GM12878 (cell line): ENCODE measurements around the gene PNMA8B. TPM values are rescaled to one million over a fixed set of nuclear protein-coding genes. Genes with fewer than 3 reads are reported as not detected.
A peak's percentile ranks its signal among the peaks of the same experiment; 100 is the strongest.

Source experiments
- ATAC-seq: fragments of 200-7000 bp; cut with Tn5 transposase; 3 replicates; pipeline ENCODE4 v1.9.1; 2020; ENCODE audit warnings: mild to moderate bottlenecking, moderate library complexity
- BruUV-seq: library from RNA; stranded (reverse); fragments of 400-500 nt; replicated peaks from 2 replicates; lab custom pipeline; 2021; lab: Mats Ljungman, UMichigan
- CTCF ChIA-PET: fragments of 300-600 bp; sonication (Branson Sonifier 250); formaldehyde crosslinking; extraction: SDS; loops from one replicate; lab custom pipeline; 2021; ENCODE audit warnings: inconsistent platforms; lab: Yijun Ruan, JAX
- POLR2A ChIA-PET: fragments of 350-600 bp; formaldehyde crosslinking; extraction: SDS; loops from one replicate; lab custom pipeline; 2021; ENCODE audit warnings: inconsistent platforms; lab: Charles Lee
- RAD21 ChIA-PET: fragments of 300-600 bp; sonication (Branson Sonifier 250); formaldehyde crosslinking; loops from one replicate; lab custom pipeline; 2023; ENCODE audit warnings: antibody characterized with exemption; ENCODE audit not compliant: unreplicated experiment; lab: Charles Lee
- SMC1A ChIA-PET: fragments of 300-600 bp; sonication (Branson Sonifier 250); formaldehyde crosslinking; loops from one replicate; lab custom pipeline; 2023; ENCODE audit not compliant: unreplicated experiment, uncharacterized antibody; lab: Charles Lee
- DNase-seq: peaks from one replicate; pipeline ENCODE4 v3.0.0-alpha.2; 2011; ENCODE audit warnings: low read depth, low spot score
- FAIRE-seq: peaks from 3 replicates; lab custom pipeline; 2011; peaks lifted over from hg19 to GRCh38; lab: Jason Lieb, UNC
- H2AFZ ChIP-seq: 2 replicates; pipeline ENCODE4 v1.6.0; 2011; ENCODE audit warnings: low read depth, low read length, control low read depth; ENCODE audit not compliant: control insufficient read depth
- H3K27ac ChIP-seq: 2 replicates; pipeline ENCODE4 v1.5.1; 2011; ENCODE audit warnings: control low read depth; ENCODE audit not compliant: control insufficient read depth, insufficient read depth
- H3K27me3 ChIP-seq, 2 experiments: replicated peaks in 1 of 2; 2 replicates each; pipeline versions ENCODE4 v1.6.0 to v1.6.1; 2011; ENCODE audit warnings: low read length in 1 of 2; ENCODE audit not compliant: control insufficient read depth in 2 of 2, insufficient read depth in 2 of 2
- H3K36me3 ChIP-seq, 2 experiments: 2 replicates each; pipeline ENCODE4 v1.5.1; 2011; ENCODE audit warnings: low read length in 1 of 2; ENCODE audit not compliant: control insufficient read depth in 2 of 2, insufficient read depth in 2 of 2
- H3K4me1 ChIP-seq: 2 replicates; pipeline ENCODE4 v1.6.1; 2011; ENCODE audit warnings: mild to moderate bottlenecking, low read length, moderate library complexity, mixed read lengths; ENCODE audit not compliant: control insufficient read depth, insufficient read depth
- H3K4me2 ChIP-seq: 2 replicates; pipeline ENCODE4 v1.6.0; 2011; ENCODE audit warnings: control low read depth; ENCODE audit not compliant: control insufficient read depth, insufficient read depth
- H3K4me3 ChIP-seq: fragments of 200-600 bp; sonication (generic); 2 replicates; pipeline ENCODE4 v1.5.1; 2016
- H3K79me2 ChIP-seq: 2 replicates; pipeline ENCODE4 v1.6.0; 2011; ENCODE audit warnings: low read length; ENCODE audit not compliant: control insufficient read depth, insufficient read depth
- H3K9ac ChIP-seq: 2 replicates; pipeline ENCODE4 v1.8.0; 2011; ENCODE audit warnings: low read length, control low read depth, mixed read lengths; ENCODE audit not compliant: control insufficient read depth, insufficient read depth
- H3K9me3 ChIP-seq: replicated peaks from 3 replicates; pipeline ENCODE4 v1.5.1; 2011; ENCODE audit warnings: mild to moderate bottlenecking, low read length; ENCODE audit not compliant: control insufficient read depth, insufficient read depth
- H4K20me1 ChIP-seq: 2 replicates; pipeline ENCODE4 v1.6.0; 2011; ENCODE audit not compliant: control insufficient read depth, insufficient read depth
- EP300 ChIP-seq, 2 experiments: fragments of 150-350 bp in 1 of 2; IDR thresholded peaks; 2 replicates each; pipeline ENCODE4 v1.6.1; 2011 to 2012; ENCODE audit warnings: low read depth in 2 of 2, low read length in 2 of 2, borderline replicate concordance in 1 of 2, improper control_type of control experiment in 1 of 2, inconsistent platforms in 1 of 2; ENCODE audit not compliant: control insufficient read depth in 1 of 2
- NFYA ChIP-seq: IDR thresholded peaks from 2 replicates; pipeline ENCODE4 v1.6.1; 2011; ENCODE audit warnings: low read depth, mild to moderate bottlenecking, low read length, improper control_type of control experiment, borderline replicate concordance
- PBX3 ChIP-seq: IDR thresholded peaks from 2 replicates; pipeline ENCODE4 v1.6.1; 2011; ENCODE audit warnings: mild to moderate bottlenecking, low read depth, low read length, moderate library complexity; ENCODE audit not compliant: insufficient replicate concordance
- POLR2A ChIP-seq: IDR thresholded peaks from 2 replicates; pipeline ENCODE4 v1.6.1; 2011; ENCODE audit warnings: low read depth, mild to moderate bottlenecking, low read length
- RAD21 ChIP-seq: IDR thresholded peaks from 2 replicates; pipeline ENCODE4 v1.6.1; 2011; ENCODE audit warnings: mild to moderate bottlenecking, low read depth, low read length, moderate library complexity; ENCODE audit not compliant: insufficient read depth
- RAD51 ChIP-seq: fragments of 450-650 bp; IDR thresholded peaks from 2 replicates; pipeline ENCODE4 v1.6.1; 2016; ENCODE audit warnings: moderate library complexity, mild to moderate bottlenecking, inconsistent platforms
- SREBF1 ChIP-seq: IDR thresholded peaks from 2 replicates; pipeline ENCODE4 v1.6.1; 2012; ENCODE audit warnings: mild to moderate bottlenecking, low read length
- TCF3 ChIP-seq: IDR thresholded peaks from 2 replicates; pipeline ENCODE4 v1.6.1; 2012; ENCODE audit warnings: low read depth, mild to moderate bottlenecking, low read length, borderline replicate concordance; ENCODE audit not compliant: insufficient read depth
- WGBS: methylation state at CpG from one replicate; pipeline ENCODE4 v1.1.6; 2016; ENCODE audit warnings: low lambda C conversion rate; ENCODE audit not compliant: insufficient replicate concordance, insufficient coverage; ENCODE audit errors: missing lambda C conversion rate; 5-methylcytosine and 5-hydroxymethylcytosine counted together
- in situ Hi-C: fragments of 300-500 bp; cut with MboI; formaldehyde crosslinking; loops from 9 replicates; pipeline ENCODE4 v1.14.3; 2018; ENCODE audit warnings: mixed read lengths
- intact Hi-C: fragments of 100-400 bp; cut with micrococcal nuclease; formaldehyde crosslinking; loops from one replicate; pipeline ENCODE4 v1.14.2; 2022; ENCODE audit not compliant: unreplicated experiment
- polyA plus RNA-seq, 11 experiments: library from polyadenylated mRNA; depleted of rRNA in 4 of 11; unstranded in 6 of 11; stranded (reverse) in 5 of 11; fragments of >200 nt; fragmentation: Nextera tagmentation in 4 of 11; fragmentation: Illumina TruSeq in 1 of 11; extraction: Ambion mirVana in 4 of 11; extraction: Trizol in 1 of 11; gene quantifications; 1 replicate in 1 of 11; 2 replicates in 10 of 11; pipeline versions ENCODE4 v1.2.1 to v1.2.3, GENCODE V29; 2011 to 2016; ENCODE audit warnings: inconsistent platforms in 2 of 11, missing spikeins in 2 of 11, low read depth in 1 of 11
- total RNA-seq, 4 experiments: library from RNA; depleted of rRNA in 3 of 4; stranded (reverse); fragments of >200 nt in 3 of 4; fragmentation: Illumina TruSeq in 1 of 4; extraction: Trizol in 1 of 4; gene quantifications; 2 replicates each; pipeline versions ENCODE4 v1.2.1 to v1.2.3, GENCODE V29; 2013 to 2021
- TF ChIP-seq, protein P1 (sequence below): IDR thresholded peaks from 2 replicates; pipeline ENCODE4 v1.6.1; 2011; ENCODE audit warnings: borderline replicate concordance, low read depth, mild to moderate bottlenecking, moderate library complexity, low read length; ENCODE audit not compliant: insufficient read depth, poor library complexity, severe bottlenecking

The PNMA8B gene
- total and polyA plus RNA-seq, 10 of the 15 experiments (the other 5 are each of a cell fraction or from before 2014, with no cell fraction given), result 0.01 TPM; not detected in 9

GRCh38 chr19:46515290-46515609 is 19.6 kb upstream of the PNMA8B start:
- H3K79me2 ChIP-seq, result no peaks in the 10 kb centered on the region
- BruUV-seq, result no TSS peak
- H3K4me3 ChIP-seq, result no peak overlapping the region
- no peak for ATAC-seq
- no peak for FAIRE-seq
- POLR2A ChIA-PET, result no interaction called here
- SMC1A ChIA-PET, result no interaction called here
- H4K20me1 ChIP-seq, result no peaks in the 10 kb centered on the region
- H3K9me3 ChIP-seq, result no peaks in the 10 kb centered on the region; the same call in 2 of the 3 replicates
- no peak for TF ChIP-seq SREBF1
- TF ChIP-seq NFYA, result no peak
- no peak for TF ChIP-seq EP300 (IDR thresholded peaks at IDR 0.05; ENCODE audit: borderline replicate concordance in 1 of 2, control insufficient read depth in 1 of 2, low read depth in 2 of 2, low read length in 2 of 2)
- CTCF ChIA-PET, result interaction anchor here (1.0 to 3.8 kb wide), 8 partner anchors 18 to 168 kb away, joined by 3 to 33 read pairs (median 4); partner anchors contain the start of gene PPP5C
- H3K4me1 ChIP-seq, result no peaks in the 10 kb centered on the region
- H3K36me3 ChIP-seq, result no peaks in the 10 kb centered on the region
- WGBS, result 41% methylated on average over 3 of the region's 3 CpGs
- RAD21 ChIA-PET, result interaction anchor here (2.0 kb wide), 1 partner anchor 235 kb away, joined by 4 read pairs; no protein-coding TSS in a partner anchor
- no peak overlapping the region for H2AFZ ChIP-seq
- DNase-seq, result no peak
- intact Hi-C loops, result no loop called here
- in situ Hi-C loops, result no loop called here
- H3K27ac ChIP-seq, result no peak overlapping the region
- H3K27me3 ChIP-seq, result no peaks in the 10 kb centered on the region; a peak in 1 of 4 replicates
- H3K9ac ChIP-seq, result no peak overlapping the region
- no peak overlapping the region for H3K4me2 ChIP-seq

- in situ Hi-C loops (no loop called here), intact Hi-C loops (no loop called here)
- ChIA-PET RAD21 (interaction anchor here (0.6 to 0.9 kb wide), 3 partner anchors 10 to 167 kb away, joined by 3 read pairs; no protein-coding TSS in a partner anchor), POLR2A (no interaction called here), SMC1A (interaction anchor here (0.7 to 1.1 kb wide), 3 partner anchors 28 to 485 kb away, joined by 3 read pairs; no protein-coding TSS in a partner anchor), CTCF (interaction anchor here (0.8 to 3.8 kb wide), 12 partner anchors 8 to 234 kb away, joined by 3 to 33 read pairs (median 5); no protein-coding TSS in a partner anchor)
- TF ChIP-seq PBX3 (peak; percentile 25), POLR2A (no peak), RAD21 (no peak), RAD51 (no peak), TCF3 (0 out of 2 replicates have a peak, but pooled peaks have one; percentile 27)
- TF ChIP-seq, protein P1, sequence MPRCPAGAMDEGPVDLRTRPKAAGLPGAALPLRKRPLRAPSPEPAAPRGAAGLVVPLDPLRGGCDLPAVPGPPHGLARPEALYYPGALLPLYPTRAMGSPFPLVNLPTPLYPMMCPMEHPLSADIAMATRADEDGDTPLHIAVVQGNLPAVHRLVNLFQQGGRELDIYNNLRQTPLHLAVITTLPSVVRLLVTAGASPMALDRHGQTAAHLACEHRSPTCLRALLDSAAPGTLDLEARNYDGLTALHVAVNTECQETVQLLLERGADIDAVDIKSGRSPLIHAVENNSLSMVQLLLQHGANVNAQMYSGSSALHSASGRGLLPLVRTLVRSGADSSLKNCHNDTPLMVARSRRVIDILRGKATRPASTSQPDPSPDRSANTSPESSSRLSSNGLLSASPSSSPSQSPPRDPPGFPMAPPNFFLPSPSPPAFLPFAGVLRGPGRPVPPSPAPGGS, result peak; percentile 95
- Histone ChIP-seq H3K4me2 (no peak overlapping the region), H3K79me2 (no peaks in the 10 kb centered on the region), H3K9ac (no peak overlapping the region), H3K4me1 (no peaks in the 10 kb centered on the region), H3K36me3 (no peaks in the 10 kb centered on the region), H4K20me1 (no peaks in the 10 kb centered on the region), H3K27me3 (no peaks in the 10 kb centered on the region; a peak in 1 of 4 replicates), H3K9me3 (no peaks in the 10 kb centered on the region; the same call in 2 of the 3 replicates), H3K27ac (no peak overlapping the region), H3K4me3 (no peak overlapping the region), H2AFZ (no peak overlapping the region)
- 43% methylated on average over 9 of the region's 13 CpGs for WGBS
- ATAC-seq (no peak), FAIRE-seq (no peak), DNase-seq (no peak)
- no TSS peak for BruUV-seq
These were observed 19.1 kb upstream of the PNMA8B start for GRCh38 chr19:46514589-46515289.
